ENCODE data around the gene CALM1. TPM values are rescaled to one million over a fixed set of nuclear protein-coding genes. Genes with fewer than 3 reads are reported as not detected.

The CALM1 gene
- total RNA-seq, 4 donors from 2014 or later = 407 to 1,329 (median 886) TPM

- H3K36me3 ChIP-seq = no peaks in the 10 kb centered on the region
- H3K4me1 ChIP-seq = peaks cover 0 to 29% (median 0%) of the 10 kb centered on the region in 4 donors
- H3K27ac ChIP-seq = no peak overlapping the region
- TF ChIP-seq CTCF (IDR thresholded peaks at IDR 0.05) = no peak
- TF ChIP-seq POLR2A (IDR thresholded peaks at IDR 0.05) = no peak
- no peak overlapping the region for H3K4me3 ChIP-seq
- H3K27me3 ChIP-seq = no peaks in the 10 kb centered on the region
- no peak for DNase-seq
- no peaks in the 10 kb centered on the region for H3K9me3 ChIP-seq
Observed at GRCh38 chr14:90455100-90455571, 58.3 kb downstream of the CALM1 start.

GRCh38 chr14:90456551-90456950 is 59.7 kb downstream of the CALM1 start:
- H3K36me3 ChIP-seq = no peaks in the 10 kb centered on the region

GRCh38 chr14:90457186-90457585 is 60.4 kb downstream of the CALM1 start:
- H3K27me3 ChIP-seq = no peaks in the 10 kb centered on the region
- no peak for TF ChIP-seq POLR2A (IDR thresholded peaks at IDR 0.05)
- TF ChIP-seq CTCF (IDR thresholded peaks at IDR 0.05) = no peak
- H3K9me3 ChIP-seq = no peaks in the 10 kb centered on the region
- no peak for DNase-seq
- peaks cover 0 to 29% (median 0%) of the 10 kb centered on the region in 4 donors for H3K4me1 ChIP-seq
- H3K4me3 ChIP-seq = no peak overlapping the region
- no peaks in the 10 kb centered on the region for H3K36me3 ChIP-seq
- no peak overlapping the region for H3K27ac ChIP-seq

More at GRCh38 chr14:90456551-90456950, 59.7 kb downstream of the CALM1 start:
- Histone ChIP-seq H3K27me3 (no peaks in the 10 kb centered on the region), H3K4me3 (no peak overlapping the region), H3K9me3 (no peaks in the 10 kb centered on the region), H3K27ac (no peak overlapping the region), H3K4me1 (peaks cover 0 to 29% (median 0%) of the 10 kb centered on the region in 4 donors)
- DNase-seq = no peak
- no peak for TF ChIP-seq POLR2A (IDR thresholded peaks at IDR 0.05)
- TF ChIP-seq CTCF (IDR thresholded peaks at IDR 0.05) = no peak

Other genes starting within 250 kb of the CALM1 start
- gene PSMC1, start 140.5 kb upstream of the CALM1 start, total RNA-seq = 10 to 100 TPM; 24.4 to 51.9 (median 40.9) TPM
- gene NRDE2, start 65.1 kb upstream of the CALM1 start, total RNA-seq = 10 to 100 TPM; 28.2 to 47.0 (median 41.5) TPM